Measurements from ENCODE around the gene PRSS12.

Gene PRSS12

DNA sequence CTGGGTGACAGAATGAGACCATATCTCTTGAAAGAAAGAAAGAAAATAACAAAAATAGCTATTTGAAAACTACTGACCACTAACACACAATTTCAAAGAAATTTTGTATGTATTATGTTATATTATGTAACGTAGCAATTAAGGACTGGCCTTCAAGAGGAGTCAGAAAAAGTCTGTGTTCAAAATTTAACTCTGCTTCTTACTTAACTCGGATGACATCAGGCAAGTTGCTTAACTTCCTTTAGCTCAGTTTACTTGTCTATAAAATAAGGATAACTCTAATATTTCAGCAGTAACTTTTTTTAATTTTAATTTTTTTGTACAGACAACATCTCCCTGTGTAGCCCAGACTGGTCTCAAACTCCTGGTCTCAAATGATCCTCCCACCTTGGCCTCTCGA lies 14.6 kb upstream of the PRSS12 start:
- TF ChIP-seq CTCF (IDR thresholded peaks at IDR 0.05; ENCODE audit: low read length) (no peak), EZH2 (IDR thresholded peaks at IDR 0.05; ENCODE audit: borderline replicate concordance, low read length) (no peak)
- no peaks in the 10 kb centered on the region for H3K9me2 ChIP-seq (ENCODE audit: low read depth, low read length)
- H3K9ac ChIP-seq (ENCODE audit: low read length) = no peak overlapping the region
- no peak overlapping the region for H2AFZ ChIP-seq (ENCODE audit: low read length)
- H3K27me3 ChIP-seq (ENCODE audit: insufficient read depth, low read length) = no peaks in the 10 kb centered on the region
- H3K4me1 ChIP-seq (ENCODE audit: insufficient read depth, low read length, severe bottlenecking) = no peaks in the 10 kb centered on the region
- H3K4me3 ChIP-seq (ENCODE audit: low read depth, low read length, poor library complexity, severe bottlenecking) = no peak overlapping the region
- H3F3A ChIP-seq (ENCODE audit: insufficient read depth, low read length) = no peaks in the 10 kb centered on the region
- no peak overlapping the region for H3K27ac ChIP-seq (ENCODE audit: low read depth, low read length, poor library complexity, severe bottlenecking)
- H3K9me3 ChIP-seq (ENCODE audit: low read length) = no peaks in the 10 kb centered on the region
- no peak overlapping the region for H3K4me2 ChIP-seq (ENCODE audit: low read length)
- no peaks in the 10 kb centered on the region for H3K79me2 ChIP-seq (ENCODE audit: insufficient read depth, low read length)
- H3K36me3 ChIP-seq (ENCODE audit: insufficient read depth, low read length) = no peaks in the 10 kb centered on the region
- H4K20me1 ChIP-seq (ENCODE audit: insufficient read depth, low read length) = no peaks in the 10 kb centered on the region

GRCh38 chr4:118363166-118363565 lies 10.4 kb upstream of the PRSS12 start:
- H2AFZ ChIP-seq (ENCODE audit: low read length) = no peak overlapping the region
- no peak overlapping the region for H3K4me2 ChIP-seq (ENCODE audit: low read length)

GRCh38 chr4:118361192-118361591 lies 8.4 kb upstream of the PRSS12 start:
- Histone ChIP-seq H3F3A (ENCODE audit: insufficient read depth, low read length) (no peaks in the 10 kb centered on the region), H3K9me2 (ENCODE audit: low read depth, low read length) (no peaks in the 10 kb centered on the region)
- TF ChIP-seq EZH2 (IDR thresholded peaks at IDR 0.05; ENCODE audit: borderline replicate concordance, low read length) (no peak), CTCF (IDR thresholded peaks at IDR 0.05; ENCODE audit: low read length) (no peak)

More at GRCh38 chr4:118363166-118363565, 10.4 kb upstream of the PRSS12 start:
- Histone ChIP-seq H3K9ac (ENCODE audit: low read length) (no peak overlapping the region), H3F3A (ENCODE audit: insufficient read depth, low read length) (no peaks in the 10 kb centered on the region), H3K79me2 (ENCODE audit: insufficient read depth, low read length) (no peaks in the 10 kb centered on the region), H3K27me3 (ENCODE audit: insufficient read depth, low read length) (peaks cover 5% of the 10 kb centered on the region; the same call in 1 of the 2 replicates), H3K27ac (ENCODE audit: low read depth, low read length, poor library complexity, severe bottlenecking) (no peak overlapping the region), H3K36me3 (ENCODE audit: insufficient read depth, low read length) (no peaks in the 10 kb centered on the region), H3K9me3 (ENCODE audit: low read length) (no peaks in the 10 kb centered on the region), H3K4me3 (ENCODE audit: low read depth, low read length, poor library complexity, severe bottlenecking) (no peak overlapping the region), H3K9me2 (ENCODE audit: low read depth, low read length) (no peaks in the 10 kb centered on the region), H3K4me1 (ENCODE audit: insufficient read depth, low read length, severe bottlenecking) (no peaks in the 10 kb centered on the region), H4K20me1 (ENCODE audit: insufficient read depth, low read length) (no peaks in the 10 kb centered on the region)
- no peak for TF ChIP-seq EZH2 (IDR thresholded peaks at IDR 0.05; ENCODE audit: borderline replicate concordance, low read length)
- no peak for TF ChIP-seq CTCF (IDR thresholded peaks at IDR 0.05; ENCODE audit: low read length)

More at GRCh38 chr4:118361192-118361591, 8.4 kb upstream of the PRSS12 start:
- Histone ChIP-seq H3K36me3 (ENCODE audit: insufficient read depth, low read length) (no peaks in the 10 kb centered on the region), H3K4me2 (ENCODE audit: low read length) (no peak overlapping the region), H3K4me1 (ENCODE audit: insufficient read depth, low read length, severe bottlenecking) (no peaks in the 10 kb centered on the region), H2AFZ (ENCODE audit: low read length) (no peak overlapping the region), H3K4me3 (ENCODE audit: low read depth, low read length, poor library complexity, severe bottlenecking) (no peak overlapping the region), H3K79me2 (ENCODE audit: insufficient read depth, low read length) (no peaks in the 10 kb centered on the region), H4K20me1 (ENCODE audit: insufficient read depth, low read length) (no peaks in the 10 kb centered on the region), H3K9me3 (ENCODE audit: low read length) (no peaks in the 10 kb centered on the region), H3K9ac (ENCODE audit: low read length) (no peak overlapping the region), H3K27ac (ENCODE audit: low read depth, low read length, poor library complexity, severe bottlenecking) (no peak overlapping the region), H3K27me3 (ENCODE audit: insufficient read depth, low read length) (peaks cover 5% of the 10 kb centered on the region; the same call in 1 of the 2 replicates)

Data from OCI-LY1 (cell line).